DOHH2 (cell line): ENCODE measurements around the gene NME9.

Experiments used
- H3F3A ChIP-seq: fragments of 200-600 bp; sonication (generic), shearing (Covaris generic); 2 replicates; pipeline ENCODE4 v1.6.0; 2016; ENCODE audit warnings: antibody characterized with exemption, mild to moderate bottlenecking; ENCODE audit not compliant: control insufficient read depth, insufficient read depth
- H3K27ac ChIP-seq: fragments of 200-600 bp; sonication (generic); 2 replicates; pipeline ENCODE4 v1.5.1; 2014; ENCODE audit warnings: low read depth, mild to moderate bottlenecking, low read length, moderate library complexity
- H3K27me3 ChIP-seq: fragments of 200-600 bp; sonication (generic); 2 replicates; pipeline ENCODE4 v1.6.1; 2014; ENCODE audit warnings: mild to moderate bottlenecking, low read length, mixed read lengths; ENCODE audit not compliant: control insufficient read depth
- H3K36me3 ChIP-seq: fragments of 200-600 bp; sonication (generic); 2 replicates; pipeline ENCODE4 v1.6.1; 2014; ENCODE audit warnings: mild to moderate bottlenecking, low read length, moderate library complexity, mixed read lengths; ENCODE audit not compliant: control insufficient read depth
- H3K4me1 ChIP-seq: fragments of 200-600 bp; sonication (generic); 2 replicates; pipeline ENCODE4 v1.6.1; 2014; ENCODE audit warnings: mild to moderate bottlenecking, low read length, mixed read lengths; ENCODE audit not compliant: control insufficient read depth
- H3K4me2 ChIP-seq: fragments of 200-600 bp; sonication (generic); 2 replicates; pipeline ENCODE4 v1.6.0; 2014; ENCODE audit warnings: mild to moderate bottlenecking, low read length, moderate library complexity
- H3K4me3 ChIP-seq: fragments of 200-600 bp; sonication (generic); 2 replicates; pipeline ENCODE4 v1.5.1; 2014; ENCODE audit warnings: mild to moderate bottlenecking, low read length, mixed read lengths
- H3K79me2 ChIP-seq: fragments of 200-600 bp; sonication (generic); 2 replicates; pipeline ENCODE4 v1.6.1; 2014; ENCODE audit warnings: mild to moderate bottlenecking, low read length, mixed read lengths; ENCODE audit not compliant: control insufficient read depth
- H3K9me2 ChIP-seq: fragments of 200-600 bp; sonication (generic); replicated peaks from 2 replicates; pipeline ENCODE4 v1.6.1; 2014; ENCODE audit warnings: mild to moderate bottlenecking, low read length, mixed read lengths; ENCODE audit not compliant: control insufficient read depth
- H3K9me3 ChIP-seq: fragments of 200-600 bp; sonication (generic); 2 replicates; pipeline ENCODE4 v1.6.1; 2014; ENCODE audit warnings: antibody characterized with exemption, low read length, mixed read lengths; ENCODE audit not compliant: control insufficient read depth, insufficient read depth
- H4K20me1 ChIP-seq: fragments of 200-600 bp; sonication (generic); 2 replicates; pipeline ENCODE4 v1.6.0; 2014; ENCODE audit warnings: low read depth, mild to moderate bottlenecking, antibody characterized with exemption, low read length, moderate library complexity; ENCODE audit not compliant: control insufficient read depth, insufficient read depth
- CTCF ChIP-seq: fragments of 200-600 bp; sonication (generic); IDR thresholded peaks from one replicate; pipeline ENCODE4 v1.5.1; 2014; ENCODE audit warnings: antibody characterized with exemption, mild to moderate bottlenecking, low read depth, low read length; ENCODE audit not compliant: poor library complexity, severe bottlenecking
- EZH2phosphoT487 ChIP-seq: fragments of 200-600 bp; sonication (generic); IDR thresholded peaks from 2 replicates; pipeline ENCODE4 v1.6.1; 2017; ENCODE audit warnings: borderline replicate concordance, mild to moderate bottlenecking, antibody characterized with exemption, low read length, moderate library complexity, mixed read lengths

Gene NME9

GRCh38 chr3:138282836-138283235, 46.8 kb downstream of the NME9 start:
- H4K20me1 ChIP-seq, result no peaks in the 10 kb centered on the region
- no peaks in the 10 kb centered on the region for H3K9me3 ChIP-seq
- H3K79me2 ChIP-seq, result no peaks in the 10 kb centered on the region
- TF ChIP-seq CTCF, result no peak
- no peak for TF ChIP-seq EZH2phosphoT487
- H3K36me3 ChIP-seq, result peaks cover 26% of the 10 kb centered on the region
- H3K4me3 ChIP-seq, result no peak overlapping the region
- no peaks in the 10 kb centered on the region for H3K9me2 ChIP-seq
- no peak overlapping the region for H3K27ac ChIP-seq
- no peak overlapping the region for H3K4me2 ChIP-seq
- H3K4me1 ChIP-seq, result no peaks in the 10 kb centered on the region
- H3F3A ChIP-seq, result no peaks in the 10 kb centered on the region
- no peaks in the 10 kb centered on the region for H3K27me3 ChIP-seq

GRCh38 chr3:138281561-138281960, 48.1 kb downstream of the NME9 start:
- Histone ChIP-seq H3K36me3 (peaks cover 16% of the 10 kb centered on the region), H3K27ac (no peak overlapping the region)

GRCh38 chr3:138271189-138271794, 58.4 kb downstream of the NME9 start:
- Histone ChIP-seq H3K4me1 (no peaks in the 10 kb centered on the region), H3K27me3 (no peaks in the 10 kb centered on the region), H3K4me3 (no peak overlapping the region), H3K4me2 (no peak overlapping the region), H3K27ac (no peak overlapping the region), H3F3A (no peaks in the 10 kb centered on the region; the same call in 1 of the 2 replicates), H3K79me2 (no peaks in the 10 kb centered on the region), H3K9me2 (no peaks in the 10 kb centered on the region), H3K36me3 (peaks cover 36% of the 10 kb centered on the region), H4K20me1 (no peaks in the 10 kb centered on the region), H3K9me3 (no peaks in the 10 kb centered on the region)
- TF ChIP-seq EZH2phosphoT487 (no peak), CTCF (no peak)

More at GRCh38 chr3:138281561-138281960, 48.1 kb downstream of the NME9 start:
- H3K27me3 ChIP-seq, result no peaks in the 10 kb centered on the region
- no peaks in the 10 kb centered on the region for H4K20me1 ChIP-seq
- no peaks in the 10 kb centered on the region for H3K79me2 ChIP-seq
- H3F3A ChIP-seq, result no peaks in the 10 kb centered on the region
- H3K4me2 ChIP-seq, result no peak overlapping the region
- no peak overlapping the region for H3K4me3 ChIP-seq
- H3K9me2 ChIP-seq, result no peaks in the 10 kb centered on the region
- no peak for TF ChIP-seq EZH2phosphoT487
- TF ChIP-seq CTCF, result no peak
- no peaks in the 10 kb centered on the region for H3K4me1 ChIP-seq
- no peaks in the 10 kb centered on the region for H3K9me3 ChIP-seq
